ENCODE results near the gene CCDC146.
"Not testable (repeated sequence)": the region's sequence is repeated elsewhere in the genome, so short reads cannot be mapped to it uniquely, and the experiment has no call there.

The CCDC146 gene

DNA sequence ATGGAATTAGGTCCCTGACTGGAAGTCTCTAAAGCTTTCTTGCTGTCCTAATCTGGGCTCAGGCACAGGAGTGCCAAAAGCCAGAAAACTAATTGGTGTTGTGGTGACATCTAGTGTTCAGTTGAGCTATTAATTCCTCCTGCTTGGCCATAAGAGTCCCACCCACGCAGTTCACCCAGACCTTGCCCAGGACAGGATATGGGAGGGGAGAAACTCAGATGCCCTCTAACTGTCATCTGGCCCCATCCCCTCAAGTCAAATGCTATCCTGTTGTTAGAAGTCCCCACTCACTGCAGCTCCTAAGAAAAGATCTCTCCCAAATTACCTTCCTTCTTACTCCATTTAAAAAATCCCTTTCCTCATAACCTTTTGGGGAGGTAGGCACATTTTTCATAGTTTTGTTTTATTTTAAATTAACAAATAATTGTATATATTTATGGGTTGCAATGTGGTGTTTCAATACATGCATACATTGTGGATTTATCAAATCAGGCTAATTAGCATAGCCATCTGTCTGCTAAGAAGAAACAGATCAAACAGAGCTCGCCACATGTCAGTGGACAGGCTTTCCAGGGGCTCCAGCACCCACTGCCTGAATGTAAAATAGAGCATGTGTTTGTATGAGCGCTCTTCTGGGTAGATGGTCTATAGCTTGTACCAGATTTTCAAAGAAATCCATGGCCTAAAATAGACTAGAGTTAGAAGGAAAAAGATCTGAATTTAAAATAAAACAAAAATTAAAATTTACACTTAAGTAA lies 209.7 kb downstream of the CCDC146 start:
- peak; percentile 62 to 74 for DNase-seq

DNA sequence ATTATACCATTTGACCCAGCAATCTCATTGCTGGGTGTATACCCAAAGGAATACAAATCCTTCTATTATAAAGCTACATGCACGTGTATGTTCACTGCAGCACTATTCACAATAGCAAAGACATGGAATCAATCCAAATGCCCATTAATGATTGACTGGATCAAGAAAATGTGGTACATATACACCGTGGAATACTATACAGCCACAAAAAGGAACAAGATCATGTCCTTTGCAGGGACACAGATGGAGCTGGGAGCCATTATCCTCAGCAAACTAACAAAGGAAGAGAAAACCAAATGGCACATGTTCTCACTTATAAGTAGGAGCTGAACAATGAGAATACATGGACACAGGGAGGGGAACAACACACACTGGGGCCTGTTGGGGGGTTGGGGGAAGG lies 211.6 kb downstream of the CCDC146 start:
- not testable (repeated sequence) for DNase-seq

DNA sequence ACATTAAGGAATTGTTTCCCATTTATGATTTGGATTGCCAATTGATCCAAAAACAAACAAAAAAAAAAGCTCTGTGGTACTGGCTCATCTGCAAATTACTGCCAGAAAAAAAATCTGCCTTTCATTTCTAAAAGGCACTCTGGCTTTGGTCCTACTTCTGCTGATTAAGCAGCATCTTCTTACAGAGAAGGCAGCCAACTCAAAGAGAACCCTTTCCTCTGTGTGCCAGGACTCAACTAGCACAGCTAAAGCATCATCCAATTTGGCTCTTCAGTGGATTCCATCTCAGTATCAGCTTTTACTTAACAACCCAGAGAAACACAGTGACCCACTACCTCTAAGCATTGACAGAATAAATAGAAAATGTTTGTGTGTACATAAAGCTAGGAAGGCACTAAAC lies 213.2 kb downstream of the CCDC146 start:
- no peak for DNase-seq

DNA sequence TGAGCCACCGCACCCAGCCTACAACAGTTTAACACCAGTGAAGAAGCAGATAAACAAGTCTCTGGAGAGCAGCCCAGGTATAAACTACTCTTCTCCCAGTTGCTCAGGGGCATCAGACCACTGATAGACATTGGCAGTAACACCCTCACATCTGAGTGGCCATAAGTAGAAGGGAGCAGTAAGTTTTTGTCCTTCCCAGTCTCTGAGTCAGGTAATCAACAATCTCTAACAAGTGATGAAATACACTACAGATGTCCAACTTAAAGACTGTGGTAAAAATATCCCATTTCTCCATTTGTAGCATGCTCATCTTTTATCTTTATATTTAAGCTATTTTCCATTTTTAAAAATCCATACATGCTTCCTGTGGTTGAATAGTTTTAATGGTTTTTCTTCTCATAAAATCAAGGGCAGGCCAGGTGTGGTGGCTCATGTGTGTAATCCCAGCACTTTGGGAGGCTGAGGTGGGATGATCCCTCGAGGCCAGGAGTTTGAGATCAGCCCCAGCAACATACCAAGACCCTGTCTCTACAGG lies 215.1 kb downstream of the CCDC146 start:
- DNase-seq: no peak

DNA sequence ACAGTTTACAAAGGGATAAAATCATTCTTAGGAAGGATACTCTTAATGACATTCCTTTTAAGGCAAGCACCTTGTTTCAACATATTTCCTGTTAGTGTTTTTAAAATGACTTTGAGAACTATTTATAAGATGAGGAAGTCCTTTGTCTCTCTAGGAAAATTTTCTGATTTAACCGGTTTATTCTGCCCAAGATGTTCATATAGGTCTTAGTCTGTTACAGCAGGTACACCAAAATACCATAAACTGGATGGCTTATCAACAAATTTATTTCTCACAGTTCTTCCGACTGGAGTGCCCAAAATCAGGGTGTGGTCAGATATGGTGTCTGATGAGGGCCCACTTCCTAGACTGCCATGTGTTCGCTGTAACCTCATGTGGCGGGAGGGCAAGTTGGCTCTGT lies 215.8 kb downstream of the CCDC146 start:
- DNase-seq: no peak

DNA sequence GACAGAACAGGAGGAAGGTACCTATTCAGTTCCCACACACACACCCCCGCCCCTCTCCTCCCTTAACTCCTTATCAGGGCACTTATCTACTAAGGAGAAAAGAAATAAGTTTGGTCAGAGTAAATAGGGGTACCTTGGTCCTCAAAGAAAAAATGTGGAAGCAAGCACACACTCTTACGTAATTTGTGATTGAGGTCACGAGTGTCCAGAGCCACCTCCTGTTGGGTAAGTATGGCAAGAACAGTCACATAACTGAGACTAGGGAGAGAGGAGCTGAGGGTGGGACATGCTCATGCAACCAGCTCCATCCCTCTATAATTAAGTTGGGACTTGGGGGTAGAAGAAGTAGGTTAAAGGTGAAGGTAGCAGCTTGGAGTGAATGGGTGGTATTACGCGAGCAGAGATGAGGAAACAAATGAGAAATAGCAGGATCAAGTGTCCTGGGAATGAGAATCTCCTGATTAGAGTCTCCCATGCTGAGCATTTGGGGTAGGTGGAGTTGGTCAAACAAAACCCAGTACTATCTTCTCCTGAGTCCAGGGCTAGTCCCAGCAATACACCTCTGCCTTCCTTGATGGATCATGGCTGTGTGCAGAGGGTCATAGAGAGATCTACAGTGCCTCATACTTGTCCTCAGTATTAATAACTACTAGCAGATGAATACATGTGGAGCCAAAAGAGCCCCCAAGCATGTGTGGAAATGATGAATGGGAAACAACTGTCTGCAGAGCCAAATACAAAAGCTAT lies 216.6 kb downstream of the CCDC146 start:
- DNase-seq: peak in 1 of 2 donors; percentile 36

DNA sequence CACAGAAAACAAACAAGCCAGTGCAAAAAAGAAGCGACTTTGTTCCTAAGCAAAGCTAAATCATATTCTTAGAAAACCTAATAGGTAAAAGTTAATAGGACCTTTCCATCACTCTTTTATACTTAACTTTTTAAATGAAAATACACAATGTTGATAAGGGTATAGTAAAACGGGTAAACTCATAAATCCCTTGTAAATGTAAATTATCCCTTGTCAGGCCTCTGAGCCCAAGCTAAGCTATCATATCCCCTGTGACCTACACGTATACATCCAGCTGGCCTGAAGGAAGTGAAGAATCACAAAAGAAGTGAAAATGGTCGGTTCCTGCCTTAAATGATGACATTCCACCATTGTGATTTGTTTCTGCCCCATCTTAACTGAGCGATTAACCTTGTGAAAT lies 217.3 kb downstream of the CCDC146 start:
- no peak for DNase-seq
